Measurements from ENCODE around the gene ABCA4. TPM values are rescaled to one million over a fixed set of nuclear protein-coding genes. Genes with fewer than 3 reads are reported as not detected.

Gene ABCA4
- total RNA-seq, result 0.16 and 0.34 TPM in 2 replicates

DNA sequence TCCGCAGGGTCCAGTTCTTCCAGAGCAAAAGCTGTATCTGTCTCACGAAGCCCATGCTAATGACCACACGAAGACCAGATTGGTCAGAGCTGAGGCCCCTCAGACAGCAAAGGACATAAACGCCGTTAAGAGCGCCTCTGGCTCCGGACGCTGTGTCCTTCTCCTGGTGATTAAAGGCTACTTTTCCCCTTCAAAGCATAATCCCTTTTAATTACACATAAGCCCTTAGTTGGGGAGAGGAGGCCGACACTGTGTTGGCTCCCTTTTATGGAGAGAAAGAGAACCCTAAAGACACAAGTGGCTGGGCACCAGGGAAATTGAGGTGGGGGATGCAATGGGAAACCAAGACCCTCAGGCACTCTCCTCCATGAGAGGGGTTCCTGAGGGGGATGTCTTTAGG lies at the start of gene ABCA4:
ABCA4 (minus strand) TSS at position 158 of the 400 bp plus-strand sequence; CDS start at position 55, 103 bp downstream.

Other genes starting within 250 kb of the ABCA4 start
- 15.9 and 16.1 TPM in 2 replicates for gene DNTTIP2, start 241.9 kb downstream of the ABCA4 start, total RNA-seq
- 16.2 and 17.9 TPM in 2 replicates for gene GCLM, start 211.7 kb downstream of the ABCA4 start, total RNA-seq
- 11.6 and 33.7 TPM in 2 replicates for gene ARHGAP29, start 116.4 kb upstream of the ABCA4 start, total RNA-seq